ENCODE data around the gene MDH1B.

The MDH1B gene

DNA sequence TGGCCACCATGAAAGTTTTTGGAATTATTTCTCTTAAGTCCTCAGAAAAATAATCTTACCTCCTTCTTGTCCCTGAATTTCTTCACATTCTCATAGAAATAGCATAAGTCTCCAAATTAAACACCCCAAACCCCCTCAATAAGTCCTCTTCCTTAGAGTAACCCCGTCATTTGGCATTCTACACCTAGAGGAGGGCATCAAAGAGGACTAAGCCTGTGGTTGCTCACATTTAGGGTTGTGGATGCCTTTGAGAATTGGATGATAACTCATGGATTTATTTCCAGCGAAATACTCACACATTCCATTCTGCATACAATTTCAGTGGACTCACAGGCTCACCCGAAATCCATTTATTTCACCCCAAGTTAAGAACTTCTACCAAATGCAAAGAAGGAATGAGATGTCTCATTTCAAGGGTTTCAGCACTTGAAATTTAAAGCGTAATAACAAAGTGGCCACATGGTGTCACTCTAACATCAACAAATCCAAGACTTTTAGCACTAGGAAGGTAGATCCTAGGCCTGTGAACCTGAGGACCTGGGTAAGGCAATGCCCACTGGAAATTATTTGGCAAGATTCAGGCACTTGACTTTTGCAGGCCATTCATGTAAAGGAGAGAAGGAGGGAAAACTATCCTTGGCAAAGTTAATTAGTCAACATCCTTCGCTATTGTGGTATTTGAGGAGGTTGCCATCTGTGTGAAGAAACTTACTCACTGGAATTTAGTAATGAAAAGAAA lies 71.6 kb downstream of the MDH1B start:
- DNase-seq (ENCODE audit: insufficient read length, low spot score), result peak; percentile 17
- no peak for TF ChIP-seq POLR2A (IDR thresholded peaks at IDR 0.05; ENCODE audit: low read depth, low read length)
- FAIRE-seq, result peak; percentile 87

DNA sequence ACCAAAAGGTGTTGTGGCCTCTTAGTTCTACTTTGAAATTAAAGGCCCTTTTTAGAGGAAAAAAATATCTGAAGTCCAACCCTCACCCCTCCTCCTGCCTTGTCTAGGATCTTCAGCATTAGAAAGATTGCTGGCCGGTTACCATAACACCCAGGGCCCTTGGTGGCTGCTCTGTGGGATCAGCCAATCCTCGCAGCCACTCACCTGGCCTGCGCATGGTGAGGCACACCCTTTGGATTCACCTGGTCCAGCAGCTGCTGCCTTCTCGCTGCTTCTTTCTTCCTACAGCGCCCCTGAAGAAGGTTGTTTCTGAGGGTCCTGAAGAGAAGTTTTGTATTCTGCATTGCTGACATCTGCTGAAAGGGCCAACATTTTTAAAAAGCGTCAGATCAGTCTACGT lies 72.2 kb downstream of the MDH1B start:
- no peak for DNase-seq (ENCODE audit: insufficient read length, low spot score)
- no peak for FAIRE-seq
- no peak for TF ChIP-seq POLR2A (IDR thresholded peaks at IDR 0.05; ENCODE audit: low read depth, low read length)

DNA sequence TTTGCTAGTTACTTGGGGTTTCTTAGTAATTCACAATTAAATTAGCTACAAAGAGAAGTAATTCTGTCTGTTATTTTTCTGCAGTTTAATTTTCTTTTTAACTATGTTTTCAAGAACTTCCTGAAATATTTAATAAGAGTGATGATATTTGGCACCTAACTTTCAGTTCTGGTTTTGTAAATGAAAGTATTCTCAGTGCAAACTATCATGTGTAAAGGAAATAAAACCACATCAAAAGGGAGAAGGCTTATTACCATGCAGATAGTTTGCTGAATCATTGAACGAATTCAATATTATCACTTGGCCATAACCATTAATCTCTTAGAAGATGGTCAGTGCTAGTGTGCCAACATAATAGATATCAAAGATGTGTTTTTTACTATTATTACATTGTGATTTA lies 76.1 kb downstream of the MDH1B start:
- no peak for TF ChIP-seq POLR2A (IDR thresholded peaks at IDR 0.05; ENCODE audit: low read depth, low read length)
- DNase-seq (ENCODE audit: insufficient read length, low spot score), result no peak
- FAIRE-seq, result no peak

DNA sequence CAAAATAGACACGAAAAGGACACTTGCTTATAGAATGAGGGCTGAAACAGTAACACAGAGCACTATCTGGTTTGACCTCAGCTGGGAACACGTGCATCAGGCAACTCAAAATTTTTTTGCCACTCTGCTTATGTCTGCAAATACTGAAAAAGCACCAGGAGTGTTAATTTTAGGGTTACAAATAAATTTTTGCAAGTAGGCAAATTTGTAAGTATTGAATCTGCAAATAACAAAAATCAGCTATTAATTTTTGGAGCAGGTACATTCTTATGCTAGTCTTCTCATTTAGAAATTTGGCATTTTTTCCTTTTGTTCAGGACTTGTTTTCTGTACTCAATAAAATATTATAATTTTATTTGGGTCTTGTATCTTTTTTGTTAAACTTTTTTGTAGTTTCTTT lies 76.7 kb downstream of the MDH1B start:
- TF ChIP-seq POLR2A (IDR thresholded peaks at IDR 0.05; ENCODE audit: low read depth, low read length), result no peak
- DNase-seq (ENCODE audit: insufficient read length, low spot score) (no peak), FAIRE-seq (no peak)
